Left renal cortex interstitium (tissue), 4 donors: Measurements from ENCODE around the gene IFFO2. TPM values are rescaled to one million over a fixed set of nuclear protein-coding genes. Genes with fewer than 3 reads are reported as not detected.

Experiments used
- DNase-seq, 4 donors: peaks; one replicate each; pipeline ENCODE4 v3.0.0-alpha.2; 2013; ENCODE audit warnings: low read depth in 4 of 4, low spot score in 2 of 4, missing footprints in 1 of 4
- polyA plus RNA-seq, 4 donors: library from polyadenylated mRNA; unstranded; fragments of 120-200 nt; gene quantifications; one replicate each; pipeline ENCODE4 v1.2.1, GENCODE V29; 2013; ENCODE audit not compliant: insufficient read length in 4 of 4

The IFFO2 gene
- polyA plus RNA-seq, 4 donors, result 23.7 to 31.0 (median 26.7) TPM

DNA sequence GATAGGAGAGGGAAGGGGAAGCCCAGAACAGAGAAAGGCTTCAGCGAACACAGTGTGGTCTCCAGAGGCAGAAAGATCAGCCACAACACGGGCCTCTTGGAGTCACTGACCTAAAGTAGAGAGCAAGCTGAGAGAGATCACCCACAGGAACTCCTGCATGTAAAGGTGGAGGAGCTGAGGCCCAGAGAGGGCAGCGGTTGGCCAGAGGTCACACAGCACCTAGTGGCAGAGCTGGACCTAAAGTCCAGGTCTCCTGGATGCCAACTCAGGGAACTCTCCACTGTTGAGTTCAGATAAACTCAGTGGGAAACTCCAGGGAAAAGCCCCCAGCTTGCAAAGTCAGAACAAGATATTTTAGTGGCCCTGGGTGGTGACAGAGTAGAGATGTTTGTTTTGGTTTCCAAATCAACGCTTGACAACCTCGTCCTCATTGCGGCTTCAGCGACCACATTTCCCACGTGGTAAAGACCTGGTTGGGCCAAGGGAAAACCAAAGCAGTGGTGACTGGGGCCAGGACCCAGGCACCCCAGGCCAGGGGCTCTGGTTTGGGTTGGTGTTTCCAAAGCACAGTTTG is 4.6 kb downstream of the IFFO2 start:
- no peak for DNase-seq

DNA sequence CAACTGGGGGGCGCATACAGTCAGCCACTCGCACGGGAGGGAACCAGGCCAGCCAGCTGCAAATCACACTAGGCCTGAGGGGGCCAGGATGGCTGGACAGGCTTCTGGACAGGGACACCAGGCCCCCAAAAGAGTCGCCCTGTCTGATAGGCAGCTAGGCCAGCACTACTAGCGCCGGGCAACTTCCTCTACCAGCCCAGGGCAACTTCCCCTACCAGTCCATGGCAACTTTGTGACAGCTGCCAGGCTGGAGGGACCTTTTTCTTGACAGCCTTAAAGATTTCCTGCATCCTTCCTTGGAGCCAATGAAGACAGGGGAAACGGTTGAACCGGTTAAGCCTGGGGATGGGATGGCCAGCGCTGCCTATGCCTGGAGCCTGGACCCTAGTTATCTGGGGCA is 5.1 kb downstream of the IFFO2 start:
- DNase-seq, result no peak

DNA sequence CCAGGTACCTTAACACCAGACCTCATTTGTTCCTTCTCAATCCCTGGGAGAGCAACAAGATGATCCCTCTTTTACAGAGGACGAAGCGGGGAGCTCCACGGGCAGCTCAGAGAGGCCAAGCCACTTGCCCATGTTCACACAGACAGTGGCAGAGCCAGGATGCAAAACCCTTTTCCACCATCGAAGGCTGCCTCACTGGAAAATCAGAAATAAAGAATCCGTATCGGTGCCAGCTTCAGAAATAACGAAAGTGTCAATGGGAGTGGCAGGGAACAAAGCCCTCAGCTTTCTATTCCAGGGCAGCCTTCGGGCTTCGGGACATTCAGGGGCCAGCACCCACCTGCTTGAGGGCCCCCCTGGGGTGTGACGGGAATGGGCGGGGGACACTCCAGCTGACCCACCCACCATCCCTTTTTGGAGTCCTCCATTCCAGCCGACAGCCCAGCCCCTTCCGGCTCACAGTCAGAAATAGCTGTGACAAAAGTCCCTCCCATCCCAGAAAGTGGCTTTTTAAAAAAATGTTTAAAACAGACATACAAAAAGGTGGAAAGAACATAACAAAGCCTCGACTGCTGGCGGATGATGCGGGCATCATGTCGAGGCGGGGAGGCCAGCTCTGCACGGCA is 6.0 kb downstream of the IFFO2 start:
- no peak for DNase-seq

DNA sequence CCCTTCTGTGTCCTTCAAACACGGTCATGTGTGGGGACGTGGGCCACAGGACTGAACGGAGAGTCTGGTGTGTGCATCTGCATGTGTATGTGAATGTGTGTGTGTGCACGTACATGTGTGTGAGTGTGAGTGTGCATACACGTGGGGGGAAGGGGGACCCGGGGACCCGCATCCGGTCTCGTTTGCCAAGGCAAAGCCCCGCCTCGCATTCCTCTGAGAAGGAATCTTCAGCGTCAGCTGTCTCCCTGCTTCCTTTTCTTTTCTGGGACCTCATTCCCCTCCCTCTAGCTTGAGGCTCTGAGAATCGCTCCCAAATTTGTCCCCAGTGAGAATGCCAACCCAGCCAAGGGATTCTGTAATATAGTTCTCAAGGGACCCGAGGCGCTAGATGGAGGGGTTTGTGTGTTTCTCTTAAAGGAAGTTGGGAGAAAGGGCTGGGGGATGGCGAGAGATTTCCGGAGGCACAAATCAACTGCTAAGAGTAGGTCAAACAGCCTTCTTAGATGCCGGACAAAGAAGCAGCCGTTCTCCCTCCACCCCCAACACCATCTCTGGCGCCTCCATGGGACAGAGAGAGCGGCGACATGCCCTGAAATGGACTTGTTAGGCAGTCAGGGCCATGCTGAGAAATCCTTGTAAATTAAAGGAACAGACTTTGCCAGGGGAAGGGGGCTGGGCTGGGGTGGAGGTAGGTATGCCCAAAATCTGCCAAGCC is 6.6 kb downstream of the IFFO2 start:
- DNase-seq, result peak in 3 of 4 donors; percentile 65 to 76 (median 71)

DNA sequence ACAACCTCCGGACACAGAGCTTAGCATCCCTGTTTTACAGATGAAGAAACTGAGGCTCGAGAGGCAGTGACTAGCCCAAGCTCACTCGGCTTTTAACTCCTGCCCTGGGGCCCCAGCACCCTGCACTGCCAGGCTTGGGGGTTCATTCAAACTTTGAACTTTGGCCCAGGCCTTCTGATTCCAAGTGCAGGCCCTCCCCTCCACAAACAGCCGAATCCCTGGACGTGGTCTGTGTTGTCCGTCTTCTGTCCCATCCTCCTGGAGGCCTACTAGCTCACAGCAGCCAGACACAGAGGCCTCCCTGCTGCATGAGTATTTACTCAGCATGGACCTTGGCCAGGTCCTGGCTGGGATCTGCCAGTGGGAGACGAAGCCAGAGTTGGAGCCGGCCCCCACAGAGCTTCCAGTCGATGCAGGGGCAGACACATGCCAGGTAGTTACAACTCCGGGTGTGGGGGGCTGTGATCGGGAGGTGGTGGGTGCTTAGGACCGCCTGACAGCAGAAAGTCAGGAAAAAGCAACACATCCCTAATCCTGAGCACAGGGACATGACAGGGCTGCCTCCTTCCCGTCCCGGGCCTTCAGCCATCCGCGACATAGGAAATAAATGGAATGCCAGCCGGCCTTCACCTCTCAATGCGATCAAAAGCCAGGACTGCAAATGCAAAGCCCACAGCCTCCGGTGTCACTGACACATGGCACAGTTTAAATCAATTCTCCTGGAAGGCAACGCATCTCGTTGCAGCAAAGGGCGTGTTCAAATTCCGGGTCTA is 7.4 kb downstream of the IFFO2 start:
- no peak for DNase-seq

DNA sequence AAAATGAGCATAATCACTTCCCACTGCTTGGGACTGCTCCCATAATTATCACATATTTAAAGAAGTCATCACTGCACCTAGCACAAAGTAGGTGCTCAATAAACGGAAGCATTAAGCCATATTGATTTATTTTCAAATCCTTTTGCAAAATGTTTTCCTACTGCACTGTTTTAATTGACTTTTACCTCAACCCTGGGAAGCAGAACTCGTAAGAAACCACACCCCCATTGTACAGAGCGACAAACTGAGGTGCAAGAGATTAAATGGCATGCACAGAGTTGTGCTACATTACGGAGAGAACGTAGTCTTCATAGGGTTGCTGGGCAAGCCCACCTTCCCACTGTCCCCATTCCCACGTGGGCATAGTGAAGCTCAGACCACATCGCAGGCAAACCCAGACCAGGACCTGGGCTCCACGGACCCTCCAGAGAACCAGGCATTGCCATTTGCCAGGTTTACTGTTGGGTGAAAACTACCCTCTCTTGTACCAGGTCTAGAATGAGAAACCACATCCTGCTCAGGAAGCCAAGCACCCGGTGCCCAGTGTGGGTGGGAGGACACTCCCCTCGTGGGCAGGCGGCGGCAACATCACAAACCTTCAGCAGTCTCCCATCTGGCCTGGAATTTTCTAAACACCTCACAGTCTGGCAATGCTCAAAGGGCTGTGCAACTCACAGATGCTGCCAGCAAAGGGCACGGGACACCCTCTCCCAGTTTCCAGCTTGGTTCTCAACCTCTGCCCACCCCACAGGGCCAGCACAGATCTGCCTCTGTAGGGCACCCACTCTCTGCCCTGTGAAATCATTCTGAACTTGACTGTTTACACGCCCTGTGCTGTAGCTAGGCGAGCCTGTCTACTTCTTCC is 8.2 kb downstream of the IFFO2 start:
- no peak for DNase-seq

DNA sequence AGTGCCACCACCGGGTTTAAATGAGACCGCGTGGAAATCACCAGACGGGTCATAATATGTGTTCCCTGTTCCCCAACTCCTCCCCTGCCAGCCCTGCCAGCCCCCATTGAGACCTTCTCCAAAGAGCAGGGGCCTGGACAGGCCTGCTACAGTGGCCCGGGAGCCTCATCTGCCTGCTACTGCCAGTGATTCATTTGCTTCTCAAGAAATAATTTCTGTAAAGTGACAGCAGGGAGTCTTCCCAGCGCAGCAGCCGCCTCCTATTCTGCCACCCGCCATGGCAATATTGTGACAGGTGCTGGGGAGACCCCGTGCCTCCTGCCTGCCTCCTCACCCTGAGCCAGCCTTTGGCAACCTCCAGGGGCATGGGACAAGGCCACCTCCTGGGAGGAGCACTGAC is 8.9 kb downstream of the IFFO2 start:
- DNase-seq, result no peak

DNA sequence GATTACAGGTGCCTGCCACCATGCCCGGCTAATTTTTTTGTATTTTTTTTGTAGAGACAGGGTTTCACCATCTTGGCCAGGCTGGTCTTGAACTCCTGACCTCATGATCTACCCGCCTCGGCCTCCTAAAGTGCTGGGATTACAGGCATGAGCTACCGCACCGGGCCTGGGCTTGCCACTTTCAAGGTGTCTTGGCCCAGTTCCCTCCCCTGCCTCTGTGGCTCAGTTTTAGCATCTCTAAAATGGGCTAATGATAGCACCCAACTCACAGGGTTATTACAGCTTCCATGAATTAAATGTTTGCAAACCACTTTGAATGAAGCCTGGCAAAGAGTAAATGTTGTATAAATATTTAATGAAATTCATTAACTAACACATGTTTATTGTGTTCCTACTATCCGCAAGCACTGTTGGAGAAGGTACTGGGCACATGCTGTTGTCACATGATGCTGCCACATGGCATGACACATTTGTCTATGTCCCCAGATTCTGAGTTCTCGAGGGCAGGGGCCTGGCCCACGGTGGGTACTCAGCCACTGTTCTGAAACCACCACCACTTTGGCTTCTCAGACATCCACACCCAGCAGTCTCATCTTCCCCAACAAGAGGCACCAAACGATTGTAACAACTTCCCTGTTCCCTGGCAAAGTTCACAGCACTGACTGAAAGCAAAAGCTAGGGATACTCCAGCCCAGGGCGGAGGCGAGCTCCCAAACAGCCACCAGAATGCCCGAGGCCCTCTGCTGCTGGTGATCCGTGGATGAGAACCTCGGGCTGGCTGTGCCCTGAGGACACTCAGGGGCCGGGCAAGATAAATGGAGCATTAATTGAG is 9.7 kb downstream of the IFFO2 start:
- DNase-seq, result no peak

DNA sequence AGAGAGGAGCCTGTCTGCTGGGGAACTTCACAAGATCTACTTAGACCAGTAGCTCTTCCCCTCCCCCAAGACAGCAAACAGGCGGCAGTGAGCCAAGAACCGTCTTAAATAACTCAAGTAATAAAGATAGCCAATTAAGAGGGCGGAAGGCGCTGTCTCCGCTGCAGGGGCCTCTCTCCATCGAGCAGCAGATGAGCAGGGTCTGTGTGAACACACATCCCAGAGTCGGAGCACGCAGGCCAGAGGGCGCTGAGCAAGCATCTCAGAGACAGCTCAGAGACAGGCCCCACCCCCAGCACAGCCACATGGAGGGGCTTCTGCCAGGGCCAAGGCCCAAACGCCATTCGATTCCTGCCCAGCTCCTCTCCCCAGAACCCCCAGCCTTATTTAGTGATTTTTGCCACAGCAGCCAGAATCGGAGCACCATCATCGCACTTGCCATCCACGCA is 11.1 kb downstream of the IFFO2 start:
- DNase-seq, result peak; percentile 83 to 92 (median 87)

DNA sequence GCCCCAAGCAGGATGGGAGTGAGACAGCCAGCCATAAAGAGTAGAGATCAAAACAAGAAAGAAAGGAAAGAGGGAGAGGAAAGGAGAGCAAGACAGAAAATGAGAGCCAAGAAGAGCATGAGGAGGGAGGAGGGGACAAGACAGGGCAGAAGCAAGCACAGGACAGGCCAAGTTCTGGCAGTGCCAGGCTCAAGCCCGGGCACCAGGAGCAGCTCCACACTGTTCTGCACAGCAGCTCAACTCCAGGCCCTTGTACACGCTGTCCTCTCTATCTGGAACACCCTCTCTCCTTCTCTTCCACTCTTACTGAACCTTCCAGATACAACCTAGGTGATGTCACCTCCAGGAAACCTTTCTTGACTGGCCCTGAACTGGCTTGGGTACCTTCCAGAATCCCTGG is 11.7 kb downstream of the IFFO2 start:
- no peak for DNase-seq

DNA sequence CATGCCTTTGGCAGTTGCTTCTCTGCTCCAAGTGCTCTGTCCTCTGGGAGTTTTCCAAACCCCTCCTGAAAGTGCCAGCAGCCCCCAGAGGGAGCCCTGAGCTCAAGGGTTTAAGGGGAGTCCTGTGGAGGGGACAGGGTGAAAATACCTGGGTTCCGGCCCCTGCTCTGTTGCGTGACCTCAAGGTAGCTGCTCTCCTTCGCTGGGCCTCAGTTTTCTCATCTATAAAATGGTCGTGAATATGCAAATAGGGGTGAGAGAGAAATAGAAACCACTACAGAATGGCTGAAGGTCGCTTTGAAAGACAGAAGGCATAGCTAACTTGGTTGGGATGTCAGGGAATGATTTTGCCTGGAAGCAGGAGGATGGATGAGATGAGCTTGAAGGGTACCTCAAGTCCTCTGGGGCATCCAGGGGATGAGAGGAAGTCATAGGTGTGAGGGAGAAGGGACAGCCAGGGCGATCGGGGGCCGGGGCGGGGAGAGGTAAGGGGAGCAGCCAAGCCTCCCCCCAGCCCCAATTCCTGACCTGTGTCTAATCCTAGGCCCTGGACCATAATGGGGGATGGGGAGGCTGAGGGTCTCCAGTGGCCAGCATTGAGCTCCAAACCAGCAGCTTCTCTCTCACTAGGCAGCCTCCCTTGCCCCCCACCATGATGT is 12.4 kb downstream of the IFFO2 start:
- no peak for DNase-seq

DNA sequence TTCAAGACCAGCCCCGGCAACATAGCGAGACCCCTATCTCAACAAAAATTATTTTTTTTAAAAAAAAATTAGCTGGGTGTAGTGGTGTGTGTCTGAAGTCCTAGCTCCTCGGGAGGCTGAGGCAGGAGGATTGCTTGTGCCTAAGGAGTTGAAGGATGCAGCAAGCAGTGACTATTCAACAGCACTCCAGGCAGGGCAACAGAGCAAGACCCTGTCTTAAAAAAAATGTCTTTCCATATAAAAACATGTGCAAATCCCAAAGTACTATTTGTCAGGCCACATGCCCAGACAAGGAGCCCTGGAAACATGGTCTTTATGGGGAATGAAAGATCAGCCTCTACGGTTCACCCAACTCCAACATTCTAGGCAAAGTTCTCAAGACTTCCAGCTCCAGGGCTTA is 13.3 kb downstream of the IFFO2 start:
- no peak for DNase-seq

DNA sequence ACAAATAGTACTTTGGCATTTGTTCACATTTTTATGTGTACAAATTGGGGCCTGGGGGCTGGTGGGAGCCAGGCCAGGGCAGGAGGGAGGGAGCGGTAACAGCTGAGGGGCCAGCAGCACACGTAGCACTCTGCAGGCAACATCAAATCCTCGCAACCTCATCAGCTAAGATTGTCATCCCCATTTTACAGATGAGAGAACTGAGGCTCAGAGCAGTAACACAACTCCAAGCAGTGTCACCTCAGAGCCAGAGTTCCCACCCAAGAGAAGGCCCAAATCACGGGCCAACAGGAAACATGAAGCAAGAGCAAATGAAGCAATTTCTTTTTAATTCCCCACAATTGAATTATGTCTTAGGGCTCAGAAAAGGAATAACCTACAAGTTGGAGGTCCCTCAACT is 14.1 kb downstream of the IFFO2 start:
- no peak for DNase-seq

DNA sequence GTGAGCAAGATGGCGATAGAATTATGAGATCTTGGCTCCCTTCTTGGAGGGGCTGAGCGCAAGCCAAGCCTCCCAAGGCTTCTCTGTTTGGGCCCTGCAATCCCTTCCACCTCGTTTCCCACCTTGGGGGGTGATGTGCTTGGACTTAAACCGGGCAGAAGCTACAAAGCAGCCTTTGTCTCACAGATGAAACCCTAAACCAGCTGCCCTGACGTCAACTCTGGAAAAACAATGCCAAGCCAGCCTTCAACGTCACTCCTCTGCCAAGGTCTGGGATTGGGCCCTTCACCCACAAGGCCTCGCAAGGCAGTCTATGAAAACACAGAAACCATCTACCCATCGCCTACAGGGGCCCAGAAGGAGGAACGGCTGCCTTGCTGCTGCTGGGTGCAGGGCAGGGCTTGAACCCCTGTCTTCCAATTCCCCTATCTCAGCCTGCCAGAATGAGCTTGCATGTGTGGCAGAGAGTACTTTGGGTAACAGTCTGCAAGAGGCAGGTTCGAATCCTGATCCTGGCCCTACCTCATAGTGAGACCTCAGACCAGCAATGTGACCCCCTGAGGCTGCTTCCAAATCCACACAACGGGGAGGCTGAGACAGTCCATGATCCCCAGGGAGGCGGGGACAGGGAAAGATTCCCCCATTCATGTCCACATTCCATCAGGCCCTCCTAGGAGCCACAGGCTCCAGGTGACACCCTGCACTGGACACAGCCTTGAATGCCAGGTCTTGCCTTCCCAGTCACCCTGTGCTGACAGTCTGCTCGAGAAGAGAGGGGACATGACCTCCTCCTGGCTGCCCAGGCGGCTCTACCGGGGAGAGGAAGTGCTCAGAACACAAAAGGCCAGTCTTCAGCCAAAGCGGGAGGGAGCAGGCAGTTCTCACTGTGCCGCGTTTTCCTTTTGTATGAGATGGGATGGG is 15.0 kb downstream of the IFFO2 start:
- DNase-seq, result no peak

DNA sequence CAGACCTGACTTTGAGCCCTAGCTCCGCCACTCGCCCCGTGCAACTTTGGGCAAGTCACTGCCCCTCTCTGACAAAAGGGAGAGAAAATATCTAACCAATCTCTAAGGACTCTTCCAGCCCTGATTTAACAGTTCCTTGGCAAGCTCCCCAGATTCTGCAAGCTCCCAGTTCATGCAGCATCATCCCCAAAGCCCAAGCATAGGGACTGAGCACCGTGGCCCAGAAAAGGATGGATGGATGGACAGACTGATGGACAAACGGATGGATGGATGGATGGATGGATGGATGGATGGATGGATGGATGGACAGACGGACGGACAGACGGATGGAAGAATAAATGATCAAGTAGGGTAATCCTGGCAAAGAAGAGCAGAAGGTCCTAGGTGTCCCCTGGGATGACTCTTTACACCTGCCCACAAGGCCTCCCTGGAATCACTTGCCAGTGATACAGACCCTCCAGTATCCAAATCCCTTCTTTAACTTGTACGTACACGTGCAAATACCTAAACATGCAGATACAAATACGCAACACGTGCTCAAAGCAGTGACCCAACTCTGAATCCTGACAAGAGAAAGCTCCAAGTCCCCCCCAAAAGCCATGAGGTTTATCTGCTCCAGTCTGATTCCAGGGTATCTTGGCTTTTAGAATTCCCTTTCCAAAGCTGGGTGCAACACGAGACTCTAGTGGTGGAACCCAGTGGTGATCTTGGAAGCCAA is 16.0 kb downstream of the IFFO2 start:
- no peak for DNase-seq

DNA sequence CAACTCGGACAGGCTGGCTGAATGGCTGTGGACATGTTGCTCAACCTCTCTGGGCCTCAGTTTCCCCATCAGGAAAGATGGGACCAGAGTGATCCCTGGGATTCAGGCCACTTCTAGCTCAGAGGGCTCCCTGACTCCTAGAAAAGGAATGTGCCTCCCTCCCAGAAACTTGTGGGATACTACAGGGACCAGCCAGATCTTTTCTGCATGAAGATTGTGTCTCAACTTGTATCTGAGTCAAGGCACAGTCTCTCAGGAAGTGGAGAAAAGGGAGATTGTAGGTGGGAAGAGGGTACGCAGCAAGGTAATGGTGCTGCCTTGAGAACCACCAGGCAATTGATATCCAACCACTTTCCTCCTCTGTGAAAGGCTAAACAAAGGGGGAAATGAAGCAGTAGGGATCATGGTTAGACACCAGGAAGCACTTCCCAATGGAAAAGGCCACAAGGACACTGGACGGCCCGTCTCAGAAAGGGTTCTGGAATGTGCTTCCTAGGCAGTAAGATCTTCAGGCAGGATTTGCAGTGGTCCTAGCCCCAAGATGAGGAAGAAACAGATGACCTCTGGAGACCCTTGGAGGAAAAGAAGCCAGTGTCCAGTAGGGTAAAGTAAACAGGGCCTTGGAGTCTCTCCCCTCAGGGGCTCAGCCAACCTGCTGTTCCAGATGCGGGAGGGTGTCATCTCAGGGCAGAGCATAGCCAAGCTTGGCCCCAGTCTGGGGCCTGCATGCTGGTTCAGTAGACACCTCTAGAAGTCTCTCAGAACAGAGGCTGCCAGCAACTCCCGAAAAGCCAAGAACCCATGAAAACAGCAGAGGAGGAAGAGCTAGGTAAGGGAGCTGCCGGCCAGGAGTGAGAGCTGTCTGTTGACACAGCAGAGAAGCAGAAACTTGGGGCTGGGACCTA is 16.8 kb downstream of the IFFO2 start:
- DNase-seq, result no peak
